HepG2 (cell line): ENCODE data around the gene ALLC. TPM values are rescaled to one million over a fixed set of nuclear protein-coding genes. Genes with fewer than 3 reads are reported as not detected.
A peak's percentile ranks its signal among the peaks of the same experiment; 100 is the strongest.

Experiments used
- MXI1 ChIP-seq: IDR thresholded peaks from 3 replicates; pipeline ENCODE4 v1.6.1; 2012; ENCODE audit warnings: low read depth, low read length, inconsistent platforms, borderline replicate concordance
- ZNF674 ChIP-seq: sonication (generic); formaldehyde crosslinking; IDR thresholded peaks from 2 replicates; pipeline ENCODE4 v1.5.0; 2020; ENCODE audit warnings: low read depth, mild to moderate bottlenecking, missing genetic modification reagents
- ZNF790 ChIP-seq: sonication (generic); formaldehyde crosslinking; IDR thresholded peaks from 2 replicates; pipeline ENCODE4 v1.8.0; 2022; ENCODE audit warnings: missing genetic modification reagents, mild to moderate bottlenecking, borderline replicate concordance
- ZSCAN21 ChIP-seq: sonication (generic); formaldehyde crosslinking; IDR thresholded peaks from 2 replicates; pipeline ENCODE4 v1.8.0; 2022; ENCODE audit warnings: mild to moderate bottlenecking, missing genetic modification reagents, moderate library complexity, borderline replicate concordance
- polyA plus RNA-seq, 8 experiments: library from polyadenylated mRNA; depleted of rRNA in 3 of 8; stranded (reverse) in 7 of 8; unstranded in 1 of 8; fragments of >200 nt; fragmentation: Illumina TruSeq in 4 of 8; extraction: Trizol in 4 of 8; gene quantifications; 2 replicates each; pipeline versions ENCODE4 v1.2.1 to v1.2.3, GENCODE V29; 2011 to 2016; ENCODE audit warnings: low read depth in 4 of 8, missing spikeins in 1 of 8, mixed read lengths in 1 of 8; ENCODE audit not compliant: insufficient read depth in 1 of 8
- total RNA-seq, 5 experiments: library from RNA; depleted of rRNA; stranded (reverse); fragments of >200 nt; fragmentation: Illumina TruSeq; extraction: Trizol; gene quantifications; 2 replicates each; pipeline ENCODE4 v1.2.3, GENCODE V29; 2016; ENCODE audit warnings: low read depth in 1 of 5
- TF ChIP-seq, protein P1 (sequence below): sonication (generic); formaldehyde crosslinking; IDR thresholded peaks from 2 replicates; pipeline ENCODE4 v1.5.1; 2020; ENCODE audit warnings: missing genetic modification reagents, mild to moderate bottlenecking, borderline replicate concordance
- TF ChIP-seq, protein P2 (sequence below): sonication (generic); formaldehyde crosslinking; IDR thresholded peaks from 2 replicates; pipeline ENCODE4 v1.5.0; 2020; ENCODE audit warnings: missing genetic modification reagents, mild to moderate bottlenecking, borderline replicate concordance
- TF ChIP-seq, protein P3 (sequence below): IDR thresholded peaks from 2 replicates; pipeline ENCODE4 v1.6.1; 2012; ENCODE audit warnings: inconsistent platforms
- TF ChIP-seq, protein P4 (sequence below): IDR thresholded peaks from 2 replicates; pipeline ENCODE4 v1.6.1; 2016
- TF ChIP-seq, protein P5 (sequence below): sonication (generic); formaldehyde crosslinking; IDR thresholded peaks from 2 replicates; pipeline ENCODE4 v1.4.0; 2020; ENCODE audit warnings: mild to moderate bottlenecking, missing genetic modification reagents
- TF ChIP-seq, protein P6 (sequence below): IDR thresholded peaks from 2 replicates; pipeline ENCODE4 v1.6.1; 2016; ENCODE audit warnings: mild to moderate bottlenecking

ALLC gene
- total and polyA plus RNA-seq, 2 of the 13 experiments (the other 11 are each of a cell fraction or from before 2014, with no cell fraction given): 0.08 to 0.11 TPM

DNA sequence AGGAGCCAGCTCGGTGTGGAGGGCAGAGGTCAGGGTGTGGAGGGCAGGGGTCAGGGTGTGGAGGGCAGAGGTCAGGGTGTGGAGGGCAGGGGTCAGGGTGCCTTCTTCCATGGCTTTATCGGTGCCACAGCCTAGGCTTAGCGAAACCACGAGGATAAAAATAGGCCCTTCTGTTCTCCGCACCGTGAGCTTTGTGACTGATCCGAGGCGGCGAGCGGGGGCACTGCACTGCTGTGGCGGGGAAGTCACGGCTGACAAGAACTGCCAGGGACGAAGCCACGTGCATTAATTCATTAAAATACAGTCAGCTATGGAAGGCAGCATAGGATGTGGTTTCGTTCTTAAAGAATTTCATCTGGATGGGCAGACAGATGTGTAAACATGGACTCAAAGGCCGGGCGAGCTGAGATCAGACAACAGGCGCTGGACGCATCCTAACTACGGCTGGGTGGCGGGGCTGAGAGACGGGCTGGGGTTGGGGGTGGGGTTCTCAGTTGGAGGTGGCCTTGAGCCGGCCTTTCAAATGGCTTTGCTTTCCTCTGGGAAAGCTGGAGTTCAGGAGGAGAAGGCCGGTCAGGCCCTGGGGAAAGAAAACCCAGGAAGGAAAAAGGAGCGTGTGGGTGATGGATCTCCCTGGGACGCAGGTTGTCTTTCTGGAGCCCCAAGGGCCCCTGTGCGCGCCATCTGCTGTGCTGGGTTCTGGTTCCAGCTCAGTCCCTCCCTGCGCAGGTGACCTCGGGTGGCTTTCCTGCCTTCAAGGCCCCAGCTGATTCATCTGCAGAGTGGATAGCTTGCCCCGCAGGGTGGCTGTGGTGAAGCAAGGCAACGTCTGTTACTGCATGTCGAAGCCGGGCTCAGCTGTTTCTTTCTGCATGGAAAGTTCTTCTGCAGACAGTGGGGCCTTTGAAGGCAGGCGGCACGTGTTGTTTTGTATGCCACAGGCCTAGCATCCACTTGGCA is 958 bp upstream of the ALLC start (continued):
- TF ChIP-seq, protein P1, sequence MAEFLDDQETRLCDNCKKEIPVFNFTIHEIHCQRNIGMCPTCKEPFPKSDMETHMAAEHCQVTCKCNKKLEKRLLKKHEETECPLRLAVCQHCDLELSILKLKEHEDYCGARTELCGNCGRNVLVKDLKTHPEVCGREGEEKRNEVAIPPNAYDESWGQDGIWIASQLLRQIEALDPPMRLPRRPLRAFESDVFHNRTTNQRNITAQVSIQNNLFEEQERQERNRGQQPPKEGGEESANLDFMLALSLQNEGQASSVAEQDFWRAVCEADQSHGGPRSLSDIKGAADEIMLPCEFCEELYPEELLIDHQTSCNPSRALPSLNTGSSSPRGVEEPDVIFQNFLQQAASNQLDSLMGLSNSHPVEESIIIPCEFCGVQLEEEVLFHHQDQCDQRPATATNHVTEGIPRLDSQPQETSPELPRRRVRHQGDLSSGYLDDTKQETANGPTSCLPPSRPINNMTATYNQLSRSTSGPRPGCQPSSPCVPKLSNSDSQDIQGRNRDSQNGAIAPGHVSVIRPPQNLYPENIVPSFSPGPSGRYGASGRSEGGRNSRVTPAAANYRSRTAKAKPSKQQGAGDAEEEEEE (CRISPR knock-in tag): no peak
- peak; percentile 62; the same call in 1 of the 2 replicates for TF ChIP-seq ZSCAN21 (CRISPR knock-in tag)
- TF ChIP-seq, protein P2, sequence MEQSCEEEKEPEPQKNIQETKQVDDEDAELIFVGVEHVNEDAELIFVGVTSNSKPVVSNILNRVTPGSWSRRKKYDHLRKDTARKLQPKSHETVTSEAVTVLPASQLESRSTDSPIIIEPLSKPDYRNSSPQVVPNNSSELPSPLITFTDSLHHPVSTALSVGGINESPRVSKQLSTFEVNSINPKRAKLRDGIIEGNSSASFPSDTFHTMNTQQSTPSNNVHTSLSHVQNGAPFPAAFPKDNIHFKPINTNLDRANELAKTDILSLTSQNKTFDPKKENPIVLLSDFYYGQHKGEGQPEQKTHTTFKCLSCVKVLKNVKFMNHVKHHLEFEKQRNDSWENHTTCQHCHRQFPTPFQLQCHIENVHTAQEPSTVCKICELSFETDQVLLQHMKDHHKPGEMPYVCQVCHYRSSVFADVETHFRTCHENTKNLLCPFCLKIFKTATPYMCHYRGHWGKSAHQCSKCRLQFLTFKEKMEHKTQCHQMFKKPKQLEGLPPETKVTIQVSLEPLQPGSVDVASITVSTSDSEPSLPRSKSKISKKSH: peak; percentile 50; the same call in 1 of the 2 replicates
- 0 out of 2 replicates have a peak, but pooled peaks have one; percentile 67 for TF ChIP-seq ZNF790 (CRISPR knock-in tag)
- TF ChIP-seq, protein P3, sequence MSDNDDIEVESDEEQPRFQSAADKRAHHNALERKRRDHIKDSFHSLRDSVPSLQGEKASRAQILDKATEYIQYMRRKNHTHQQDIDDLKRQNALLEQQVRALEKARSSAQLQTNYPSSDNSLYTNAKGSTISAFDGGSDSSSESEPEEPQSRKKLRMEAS: peak; percentile 81
- TF ChIP-seq ZNF674 (CRISPR knock-in tag): peak; percentile 43; the same call in 1 of the 2 replicates
- TF ChIP-seq, protein P4, sequence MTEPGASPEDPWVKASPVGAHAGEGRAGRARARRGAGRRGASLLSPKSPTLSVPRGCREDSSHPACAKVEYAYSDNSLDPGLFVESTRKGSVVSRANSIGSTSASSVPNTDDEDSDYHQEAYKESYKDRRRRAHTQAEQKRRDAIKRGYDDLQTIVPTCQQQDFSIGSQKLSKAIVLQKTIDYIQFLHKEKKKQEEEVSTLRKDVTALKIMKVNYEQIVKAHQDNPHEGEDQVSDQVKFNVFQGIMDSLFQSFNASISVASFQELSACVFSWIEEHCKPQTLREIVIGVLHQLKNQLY: 0 out of 2 replicates have a peak, but pooled peaks have one; percentile 10
- TF ChIP-seq MXI1: peak; percentile 53; the same call in 2 of the 3 replicates
- TF ChIP-seq, protein P5, sequence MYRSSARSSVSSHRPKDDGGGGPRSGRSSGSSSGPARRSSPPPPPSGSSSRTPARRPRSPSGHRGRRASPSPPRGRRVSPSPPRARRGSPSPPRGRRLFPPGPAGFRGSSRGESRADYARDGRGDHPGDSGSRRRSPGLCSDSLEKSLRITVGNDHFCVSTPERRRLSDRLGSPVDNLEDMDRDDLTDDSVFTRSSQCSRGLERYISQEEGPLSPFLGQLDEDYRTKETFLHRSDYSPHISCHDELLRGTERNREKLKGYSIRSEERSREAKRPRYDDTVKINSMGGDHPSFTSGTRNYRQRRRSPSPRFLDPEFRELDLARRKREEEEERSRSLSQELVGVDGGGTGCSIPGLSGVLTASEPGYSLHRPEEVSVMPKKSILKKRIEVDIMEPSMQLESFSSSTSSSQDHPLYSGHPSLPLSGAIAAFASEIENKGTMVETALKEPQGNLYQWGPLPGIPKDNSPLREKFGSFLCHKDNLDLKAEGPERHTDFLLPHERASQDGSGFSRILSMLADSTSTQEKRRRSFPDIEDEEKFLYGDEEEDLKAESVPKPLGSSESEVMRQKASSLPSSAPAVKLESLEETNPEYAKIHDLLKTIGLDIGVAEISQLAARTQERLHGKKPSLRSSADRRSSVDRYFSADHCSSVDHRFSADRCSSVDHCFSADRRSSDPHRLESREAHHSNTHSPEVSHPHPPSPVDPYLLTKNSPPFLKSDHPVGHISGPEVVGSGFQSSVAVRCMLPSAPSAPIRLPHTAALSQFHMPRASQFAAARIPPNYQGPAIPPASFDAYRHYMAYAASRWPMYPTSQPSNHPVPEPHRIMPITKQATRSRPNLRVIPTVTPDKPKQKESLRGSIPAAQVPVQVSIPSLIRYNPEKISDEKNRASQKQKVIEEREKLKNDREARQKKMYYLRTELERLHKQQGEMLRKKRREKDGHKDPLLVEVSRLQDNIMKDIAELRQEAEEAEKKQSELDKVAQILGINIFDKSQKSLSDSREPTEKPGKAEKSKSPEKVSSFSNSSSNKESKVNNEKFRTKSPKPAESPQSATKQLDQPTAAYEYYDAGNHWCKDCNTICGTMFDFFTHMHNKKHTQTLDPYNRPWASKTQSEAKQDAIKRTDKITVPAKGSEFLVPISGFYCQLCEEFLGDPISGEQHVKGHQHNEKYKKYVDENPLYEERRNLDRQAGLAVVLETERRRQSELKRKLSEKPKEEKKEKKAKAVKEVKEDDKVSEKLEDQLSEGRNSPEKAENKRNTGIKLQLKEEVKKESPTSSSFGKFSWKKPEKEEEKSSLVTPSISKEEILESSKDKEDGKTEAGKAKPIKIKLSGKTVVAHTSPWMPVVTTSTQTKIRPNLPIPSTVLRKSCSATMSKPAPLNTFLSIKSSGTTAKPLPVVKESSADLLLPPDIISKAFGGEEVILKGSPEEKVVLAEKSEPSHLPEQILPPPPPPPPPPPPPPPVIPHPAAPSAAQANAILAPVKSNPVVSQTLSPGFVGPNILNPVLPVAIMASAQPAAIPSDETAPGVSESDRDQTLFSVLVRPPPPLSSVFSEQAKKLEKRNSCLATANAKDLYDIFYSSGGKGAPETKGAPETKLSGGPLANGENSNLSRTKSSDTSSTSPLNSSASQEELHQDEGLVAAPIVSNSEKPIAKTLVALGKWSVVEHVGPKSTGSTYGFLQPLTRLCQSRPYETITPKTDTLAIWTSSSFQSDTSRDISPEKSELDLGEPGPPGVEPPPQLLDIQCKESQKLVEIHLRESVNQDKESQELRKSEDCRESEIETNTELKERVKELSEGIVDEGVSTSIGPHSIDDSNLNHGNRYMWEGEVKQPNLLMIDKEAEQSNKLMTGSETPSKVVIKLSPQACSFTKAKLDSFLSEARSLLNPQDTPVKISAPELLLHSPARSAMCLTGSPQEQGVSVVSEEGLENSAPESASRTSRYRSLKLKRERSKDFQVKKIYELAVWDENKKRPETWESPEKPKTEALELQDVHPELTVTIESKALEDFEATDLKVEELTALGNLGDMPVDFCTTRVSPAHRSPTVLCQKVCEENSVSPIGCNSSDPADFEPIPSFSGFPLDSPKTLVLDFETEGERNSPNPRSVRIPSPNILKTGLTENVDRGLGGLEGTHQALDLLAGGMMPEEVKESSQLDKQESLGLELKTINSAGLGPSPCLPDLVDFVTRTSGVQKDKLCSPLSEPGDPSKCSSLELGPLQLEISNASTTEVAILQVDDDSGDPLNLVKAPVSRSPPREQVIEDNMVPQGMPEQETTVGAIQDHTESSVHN: peak; percentile 44; the same call in 1 of the 2 replicates
- TF ChIP-seq, protein P6, sequence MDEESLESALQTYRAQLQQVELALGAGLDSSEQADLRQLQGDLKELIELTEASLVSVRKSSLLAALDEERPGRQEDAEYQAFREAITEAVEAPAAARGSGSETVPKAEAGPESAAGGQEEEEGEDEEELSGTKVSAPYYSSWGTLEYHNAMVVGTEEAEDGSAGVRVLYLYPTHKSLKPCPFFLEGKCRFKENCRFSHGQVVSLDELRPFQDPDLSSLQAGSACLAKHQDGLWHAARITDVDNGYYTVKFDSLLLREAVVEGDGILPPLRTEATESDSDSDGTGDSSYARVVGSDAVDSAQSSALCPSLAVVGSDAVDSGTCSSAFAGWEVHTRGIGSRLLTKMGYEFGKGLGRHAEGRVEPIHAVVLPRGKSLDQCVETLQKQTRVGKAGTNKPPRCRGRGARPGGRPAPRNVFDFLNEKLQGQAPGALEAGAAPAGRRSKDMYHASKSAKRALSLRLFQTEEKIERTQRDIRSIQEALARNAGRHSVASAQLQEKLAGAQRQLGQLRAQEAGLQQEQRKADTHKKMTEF (CRISPR knock-in tag): peak; percentile 62
